ENCODE results near the gene CANT1.

Gene CANT1

DNA sequence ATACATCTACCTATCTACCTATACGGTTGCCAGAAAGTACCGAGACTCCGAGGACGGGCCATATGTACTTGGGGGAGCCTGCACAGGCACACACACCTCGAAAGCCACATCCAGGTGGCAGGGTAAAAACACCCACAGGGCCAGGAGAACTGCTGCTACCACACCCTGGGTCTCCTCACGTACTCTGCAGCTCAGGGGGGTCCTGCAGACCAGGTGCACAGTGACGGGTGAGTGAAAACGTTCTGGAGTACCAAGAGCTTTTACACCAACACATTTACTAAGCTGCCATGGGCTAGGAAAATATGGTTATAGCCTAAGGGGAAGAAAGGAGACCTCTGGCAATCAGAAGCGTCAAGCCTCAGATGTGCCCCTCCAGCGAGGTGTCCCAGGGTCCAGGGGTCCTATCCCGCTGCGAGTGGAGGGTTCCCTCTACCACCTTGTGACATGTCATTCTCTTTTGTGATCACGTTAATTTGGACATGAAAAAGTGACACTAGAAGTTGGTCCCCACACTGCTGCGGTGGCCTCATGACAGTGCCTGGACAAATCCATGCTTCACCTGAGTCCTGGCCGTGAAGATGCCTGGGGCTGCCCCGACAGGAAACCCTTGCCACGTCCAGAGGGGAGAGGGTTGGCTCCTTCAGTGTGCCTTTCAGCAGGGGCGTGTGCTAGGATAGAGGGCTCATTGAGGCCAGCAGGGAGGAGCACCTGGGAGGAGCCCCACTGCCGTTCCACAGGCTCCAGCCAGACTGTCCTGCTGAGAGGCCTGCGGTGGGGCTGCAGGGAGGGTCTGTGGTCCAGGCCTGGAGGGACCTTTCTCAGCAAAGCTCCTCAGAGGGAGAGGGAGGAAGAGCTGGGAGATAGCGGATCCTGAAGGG, 1.8 kb downstream of the CANT1 start:
- no peak for DNase-seq (ENCODE audit: low read depth)

DNA sequence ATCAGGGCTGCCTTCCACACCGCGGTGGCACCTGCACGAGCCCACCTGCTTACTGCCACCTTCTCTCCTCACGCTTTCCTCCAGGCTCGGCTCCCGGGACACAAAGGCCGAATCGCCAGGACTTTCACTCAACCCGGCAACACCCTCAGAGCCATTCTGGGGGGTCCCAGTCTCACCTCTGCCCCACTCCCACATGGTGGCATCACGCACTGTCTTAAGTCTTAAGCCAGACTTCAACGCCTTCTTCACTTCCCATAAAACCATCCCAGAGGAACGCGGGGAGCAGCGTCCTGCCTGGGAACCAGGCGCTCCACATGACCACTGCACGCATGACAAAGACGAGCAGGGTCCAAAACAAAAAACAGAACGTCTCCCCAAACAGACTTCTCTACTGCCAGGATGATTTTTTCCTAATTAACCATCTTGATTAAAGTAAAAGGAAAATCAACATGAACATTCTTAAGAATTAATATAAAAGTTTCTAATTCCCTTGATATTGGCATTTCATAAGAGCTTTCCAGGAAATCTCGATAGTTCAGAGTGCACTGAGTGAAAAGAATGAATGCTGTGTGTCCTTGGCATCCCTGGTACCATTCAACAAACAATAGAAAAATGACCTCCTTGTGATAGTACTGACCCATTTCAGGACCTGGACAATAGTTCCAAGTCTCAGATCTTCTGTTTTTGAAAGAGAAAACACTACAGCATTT, 2.6 kb downstream of the CANT1 start:
- no peak for DNase-seq (ENCODE audit: low read depth)

DNA sequence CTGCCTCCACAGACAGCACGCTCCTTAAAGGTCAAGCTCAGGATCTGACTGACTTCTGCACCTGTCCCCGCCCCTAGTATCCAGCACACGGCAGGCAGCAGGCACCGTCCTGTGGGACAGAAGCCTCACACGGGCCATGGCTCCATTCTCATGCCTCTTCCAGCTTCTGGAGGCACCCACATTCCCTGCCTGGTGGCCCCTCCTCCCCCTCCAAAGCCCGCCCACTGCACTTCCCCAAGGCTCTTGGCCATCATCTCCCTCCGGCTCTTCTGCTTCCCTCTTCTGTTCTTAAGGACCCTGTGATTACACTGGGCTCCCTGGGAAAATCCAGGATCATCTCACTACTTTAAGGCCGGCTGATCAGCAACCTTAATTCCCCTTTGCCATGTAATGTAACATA, 3.5 kb downstream of the CANT1 start:
- no peak for DNase-seq (ENCODE audit: low read depth)

DNA sequence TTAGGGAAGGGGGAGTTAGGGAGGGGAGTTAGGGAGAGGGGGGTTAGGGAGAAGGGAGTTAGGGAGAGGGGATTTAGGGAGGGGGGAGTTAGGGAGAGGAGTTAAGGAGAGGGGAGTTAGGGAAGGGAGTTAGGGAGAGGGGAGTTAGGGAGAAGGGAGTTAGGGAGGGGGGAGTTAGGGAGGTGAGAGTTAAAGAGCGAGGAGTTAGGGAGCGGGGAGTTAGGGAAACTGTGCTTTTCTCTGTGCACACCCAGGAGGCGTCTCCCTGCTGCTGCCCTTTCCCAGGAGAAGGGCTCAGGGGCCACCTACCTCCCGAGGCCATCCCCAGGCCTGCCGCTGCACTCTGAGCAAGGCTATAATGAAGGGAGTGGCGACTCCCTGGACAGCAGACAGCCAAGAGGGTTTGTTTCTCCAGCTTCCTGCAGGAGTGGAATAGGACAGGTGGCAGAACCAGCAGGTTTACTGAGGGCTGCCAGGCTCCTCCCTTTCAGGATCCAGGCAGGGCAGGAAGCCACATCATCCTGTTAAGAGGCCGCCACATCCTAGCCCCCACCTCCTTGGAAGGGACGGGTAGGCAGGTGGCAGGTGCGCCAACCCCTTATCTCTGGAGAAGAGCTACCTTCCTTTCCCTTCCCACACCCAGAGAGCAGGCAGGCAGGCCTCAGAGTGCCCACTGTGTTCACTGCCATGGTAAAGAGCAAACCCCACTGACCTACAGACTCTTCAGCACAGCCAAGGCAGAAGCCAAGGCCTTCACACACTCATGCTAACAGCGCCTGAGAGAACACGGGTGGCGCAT, 4.3 kb downstream of the CANT1 start:
- no peak for DNase-seq (ENCODE audit: low read depth)

DNA sequence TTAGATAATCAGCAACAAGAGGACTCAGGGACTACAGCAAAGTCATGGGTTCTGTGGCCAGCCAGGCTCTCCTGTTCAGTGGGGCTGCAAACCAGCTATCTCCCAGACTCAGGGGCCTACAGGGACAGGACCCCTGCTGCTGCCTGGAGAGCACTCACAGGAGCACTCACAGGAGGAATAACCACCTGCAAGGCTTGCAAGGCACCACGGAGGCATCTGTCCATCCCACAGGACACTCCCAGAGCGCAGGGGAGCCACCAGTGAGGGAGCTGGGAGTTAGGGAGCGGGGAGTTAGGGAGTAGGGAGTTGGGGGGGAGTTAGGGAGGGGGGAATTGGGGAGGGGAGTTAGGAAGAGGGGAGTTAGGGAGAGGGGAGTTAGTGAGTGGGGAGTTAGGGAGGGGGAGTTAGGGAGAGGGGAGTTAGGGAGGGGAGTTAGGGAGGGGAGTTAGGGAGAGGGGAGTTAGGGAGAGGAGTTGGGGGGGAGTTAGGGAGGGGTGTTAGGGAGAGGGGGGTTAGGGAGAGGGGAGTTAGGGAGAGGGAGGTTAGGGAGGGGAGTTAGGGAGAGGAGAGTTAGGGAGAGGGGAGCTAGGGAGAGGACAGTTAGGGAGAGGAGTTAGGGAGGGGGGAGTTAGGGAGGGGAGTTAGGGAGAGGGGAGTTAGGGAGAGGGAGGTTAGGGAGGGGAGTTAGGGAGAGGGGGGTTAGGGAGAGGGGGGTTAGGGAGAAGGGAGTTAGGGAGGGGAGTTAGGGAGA, 5.7 kb downstream of the CANT1 start:
- DNase-seq (ENCODE audit: low read depth): no peak

DNA sequence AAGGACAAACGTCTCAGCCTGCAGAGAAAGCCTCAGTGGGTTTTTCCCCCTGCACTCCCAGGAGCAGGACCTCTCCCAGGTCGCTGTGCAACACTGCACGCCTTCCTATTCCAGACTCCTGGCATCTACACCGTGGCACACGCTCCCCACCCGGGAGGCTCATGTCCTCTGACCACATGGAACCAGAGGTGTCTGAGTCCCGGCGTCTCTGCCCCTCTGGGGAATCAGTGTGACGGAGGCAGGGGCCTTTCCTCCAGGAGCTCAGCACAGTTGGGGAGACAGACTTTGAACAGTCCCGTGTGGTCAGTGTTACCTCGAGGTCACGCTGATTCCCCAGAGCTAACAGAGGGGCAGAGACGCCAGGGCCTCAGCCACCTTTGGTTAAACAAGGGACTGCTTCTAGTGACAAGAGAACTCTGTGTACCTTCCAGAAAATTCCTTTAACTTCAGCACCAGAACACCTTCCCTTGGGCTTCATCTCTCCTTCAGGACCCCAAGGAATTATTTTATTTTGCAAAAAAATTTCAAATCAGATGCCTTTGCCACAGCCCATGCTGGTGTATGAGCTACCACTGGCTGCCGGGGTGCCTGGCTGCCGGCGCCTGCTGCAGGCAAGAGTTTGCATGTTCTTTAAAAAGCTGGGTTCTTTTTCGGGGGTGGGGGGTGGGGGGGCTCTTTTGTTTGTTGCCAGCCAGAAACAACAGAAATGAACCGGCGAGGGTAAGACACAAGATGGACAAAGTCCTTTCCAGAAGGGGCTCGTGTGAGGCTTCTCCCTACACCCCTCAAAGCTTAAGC, 6.6 kb downstream of the CANT1 start:
- no peak for DNase-seq (ENCODE audit: low read depth)

DNA sequence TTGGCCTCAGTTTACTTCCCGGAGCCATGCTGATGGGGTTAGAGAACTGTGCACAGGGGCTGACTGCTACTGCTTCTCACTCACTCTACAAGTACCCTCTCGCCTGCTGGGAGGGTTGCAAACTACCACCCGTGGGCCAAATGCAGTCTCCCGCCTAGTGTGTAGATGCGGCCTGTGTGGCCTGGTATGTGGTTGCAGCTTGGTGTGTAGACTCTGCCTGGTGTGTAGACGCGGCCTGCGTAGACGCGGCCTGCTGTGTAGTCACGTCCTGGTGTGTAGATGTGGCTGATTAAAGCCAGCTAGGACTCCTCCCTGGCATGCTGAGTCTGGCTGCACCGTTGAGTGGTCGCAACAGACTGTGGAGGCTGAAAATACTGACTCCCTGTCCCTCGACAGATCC, 7.3 kb downstream of the CANT1 start:
- DNase-seq (ENCODE audit: low read depth): no peak

DNA sequence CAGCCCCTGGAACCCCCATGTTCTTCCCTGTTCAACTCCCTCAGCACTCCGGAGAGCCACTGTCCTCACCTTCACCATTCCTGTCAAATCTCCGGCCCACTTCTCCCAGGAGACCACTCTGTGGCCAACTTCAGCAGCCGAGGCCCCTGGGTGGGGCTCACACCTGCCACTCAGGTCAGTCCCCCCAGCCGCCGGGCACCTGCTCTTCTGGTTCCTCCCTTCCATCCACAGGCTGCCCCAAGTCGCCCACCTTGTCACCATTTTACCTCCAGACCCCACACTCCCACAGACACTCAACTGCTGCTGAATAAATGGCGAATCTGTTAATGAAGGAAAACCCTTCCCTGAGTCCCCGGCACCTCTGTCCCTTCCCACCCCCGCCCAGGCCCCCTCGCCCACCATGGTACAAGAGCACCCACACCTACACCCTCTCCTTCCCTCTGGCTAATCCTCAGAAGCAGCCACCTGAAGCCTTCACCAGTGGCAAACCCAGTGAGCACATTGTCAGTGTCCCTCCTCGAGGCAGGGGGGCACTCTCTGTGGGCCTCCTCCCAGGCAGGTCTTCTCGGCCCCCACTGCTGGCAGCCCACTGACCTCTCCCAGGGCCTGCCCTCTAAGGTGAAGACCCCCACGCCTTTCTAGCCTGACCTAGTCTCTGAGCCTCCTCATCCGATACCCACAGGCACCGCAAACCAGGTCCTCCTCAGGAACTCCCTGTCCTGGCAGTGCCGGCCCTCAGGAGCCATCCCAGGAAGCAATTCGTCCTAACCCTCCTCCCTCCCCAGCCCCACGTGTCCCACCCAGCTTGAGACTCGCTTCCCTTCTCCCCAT, 8.2 kb downstream of the CANT1 start:
- no peak for DNase-seq (ENCODE audit: low read depth)

DNA sequence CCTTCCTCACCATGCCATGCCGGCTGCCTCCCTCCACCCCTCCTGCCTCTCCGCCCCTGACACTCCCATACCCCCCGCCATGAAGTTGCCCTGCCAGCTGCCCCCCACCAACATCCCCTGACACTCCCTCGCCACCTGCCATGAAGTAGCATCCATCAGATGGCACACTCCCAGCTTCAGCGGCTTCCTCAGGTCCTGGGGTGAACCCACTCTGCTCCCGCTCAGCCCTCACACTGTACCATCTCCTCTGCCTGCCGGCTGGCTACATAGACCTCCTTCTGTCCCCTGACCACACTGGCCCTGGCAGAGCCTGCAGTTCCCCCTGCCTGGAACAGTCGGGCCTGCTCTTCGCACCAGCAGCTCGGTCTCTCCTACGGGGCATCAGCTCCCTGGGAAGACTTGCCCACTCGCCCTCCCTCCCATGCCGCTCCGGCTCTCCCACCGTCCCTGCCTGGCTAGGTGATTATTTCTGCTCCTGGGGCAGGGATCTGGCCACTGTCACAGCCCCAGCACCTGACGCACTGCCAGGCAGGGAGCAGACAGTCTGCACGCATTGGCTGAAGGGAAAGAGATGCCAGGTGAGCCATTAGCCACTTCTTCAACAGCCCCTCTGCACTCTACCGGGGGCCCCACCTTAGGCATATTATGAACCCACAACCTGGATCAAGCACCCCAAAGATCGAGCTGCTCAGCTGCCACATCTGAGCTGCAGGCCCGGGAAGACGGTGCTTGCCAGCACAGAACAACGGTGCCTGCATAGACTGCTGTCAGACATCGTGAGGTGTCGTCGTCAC, 9.0 kb downstream of the CANT1 start:
- no peak for DNase-seq (ENCODE audit: low read depth)

DNA sequence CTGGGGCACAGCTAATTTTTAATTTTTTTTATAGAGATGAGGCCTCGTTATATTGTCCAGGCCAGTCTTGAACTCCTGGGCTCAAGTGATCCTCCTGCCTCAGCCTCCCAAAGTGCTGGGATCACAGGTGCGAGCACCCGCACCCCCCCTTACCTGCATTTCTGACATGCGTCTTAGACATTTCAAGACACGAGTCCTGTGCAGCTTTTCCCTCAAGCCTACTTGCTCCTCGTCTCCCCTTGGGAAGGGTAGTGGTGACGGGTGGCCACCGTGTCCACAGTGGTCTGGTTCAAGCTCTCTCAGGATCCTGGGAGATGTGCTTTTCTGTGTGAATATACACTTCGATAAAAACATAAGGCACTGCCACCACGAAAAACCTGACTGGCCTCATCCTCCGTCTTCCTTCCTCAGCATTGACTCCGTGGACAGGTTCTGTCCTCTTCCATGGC, 9.6 kb downstream of the CANT1 start:
- DNase-seq (ENCODE audit: low read depth): no peak

DNA sequence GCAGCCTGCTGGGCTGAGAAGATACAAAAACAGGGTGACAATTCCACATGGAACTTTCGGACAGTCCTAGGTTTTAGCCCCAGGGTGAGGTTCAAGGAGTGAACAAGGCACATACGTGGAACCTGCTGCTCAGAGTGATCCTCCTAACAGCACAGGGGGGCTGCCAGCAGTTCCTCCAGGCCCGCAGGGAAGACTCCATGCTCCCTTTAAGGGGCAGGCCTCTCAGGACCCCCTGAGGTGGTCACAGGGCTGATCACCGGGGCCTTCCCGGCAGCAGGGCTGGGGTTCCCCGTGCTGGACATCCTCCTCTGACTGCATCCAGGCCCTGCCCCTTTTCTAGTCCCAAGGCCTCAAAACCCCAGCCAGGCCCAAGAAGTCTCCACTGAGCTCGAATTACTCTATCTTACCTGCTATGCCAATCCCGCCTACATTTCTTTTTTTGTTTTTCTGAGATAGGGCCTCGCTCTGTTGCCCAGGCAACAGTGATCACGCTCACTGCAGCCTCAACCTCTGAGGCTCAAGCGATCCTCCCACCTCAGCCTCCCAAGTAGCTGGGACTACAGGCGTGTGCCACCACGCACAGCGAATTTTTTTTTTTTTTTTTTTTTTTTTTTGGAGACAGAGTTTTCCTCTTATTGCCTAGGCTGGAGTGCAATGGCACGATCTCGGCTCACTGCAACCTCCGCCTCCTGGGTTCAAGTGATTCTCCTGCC, 10.4 kb downstream of the CANT1 start:
- no peak for DNase-seq (ENCODE audit: low read depth)

DNA sequence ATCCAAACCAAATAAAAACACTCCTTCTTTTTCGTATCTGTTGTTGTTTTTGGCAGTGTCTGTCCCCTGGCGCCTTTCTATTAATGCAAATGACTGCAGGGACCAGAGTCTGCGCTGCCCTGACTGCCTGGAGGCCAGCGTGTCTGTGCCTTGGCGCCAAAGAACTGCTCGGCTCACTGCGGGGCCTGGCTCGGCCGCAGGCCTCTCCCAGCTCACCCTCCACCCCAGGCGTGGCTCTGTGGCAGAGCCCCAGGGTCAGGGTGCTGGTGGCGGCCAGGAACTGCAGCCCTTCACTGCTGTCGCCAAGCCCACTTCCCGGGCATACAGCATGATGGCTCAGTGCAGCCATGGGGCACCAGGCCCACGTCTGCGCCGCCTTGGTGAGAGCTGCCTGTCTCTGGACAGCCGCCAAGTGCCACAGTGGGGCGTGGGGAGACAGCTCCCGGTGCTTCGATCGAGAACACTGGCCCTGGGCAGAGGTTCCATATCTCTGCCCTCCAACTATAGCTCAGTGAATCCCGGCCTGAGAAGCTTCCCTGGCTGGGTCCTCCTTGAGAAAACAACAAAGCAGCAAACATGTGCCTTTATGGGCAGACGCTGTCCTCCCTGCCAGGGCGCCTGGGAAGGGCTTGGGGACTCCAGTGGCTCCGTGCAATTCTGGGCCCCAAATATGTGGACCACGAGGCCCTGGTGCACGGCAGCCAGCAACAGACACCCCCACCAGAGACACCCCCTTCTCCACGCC, 11.1 kb downstream of the CANT1 start:
- DNase-seq (ENCODE audit: low read depth): no peak

DNA sequence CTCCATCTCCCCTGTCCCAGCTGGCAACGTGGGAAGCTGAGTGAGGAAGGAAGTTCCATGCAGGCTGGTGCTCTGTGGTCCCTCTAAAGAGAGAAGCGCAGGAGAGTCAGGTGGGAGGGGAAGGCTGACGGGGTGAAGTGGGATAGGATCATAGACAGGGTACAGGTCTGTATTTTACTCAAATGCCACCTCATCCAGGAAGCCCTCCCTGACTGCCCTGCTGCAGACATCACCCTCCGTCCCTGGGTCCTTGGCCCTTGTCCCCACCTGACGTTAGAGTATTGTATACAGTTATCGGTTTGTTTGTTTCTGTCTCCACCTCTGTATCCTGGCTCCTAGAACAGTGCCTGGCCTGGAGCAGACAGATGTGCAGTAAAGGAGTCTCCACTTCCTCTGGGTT, 11.7 kb downstream of the CANT1 start:
- no peak for DNase-seq (ENCODE audit: low read depth)

DNA sequence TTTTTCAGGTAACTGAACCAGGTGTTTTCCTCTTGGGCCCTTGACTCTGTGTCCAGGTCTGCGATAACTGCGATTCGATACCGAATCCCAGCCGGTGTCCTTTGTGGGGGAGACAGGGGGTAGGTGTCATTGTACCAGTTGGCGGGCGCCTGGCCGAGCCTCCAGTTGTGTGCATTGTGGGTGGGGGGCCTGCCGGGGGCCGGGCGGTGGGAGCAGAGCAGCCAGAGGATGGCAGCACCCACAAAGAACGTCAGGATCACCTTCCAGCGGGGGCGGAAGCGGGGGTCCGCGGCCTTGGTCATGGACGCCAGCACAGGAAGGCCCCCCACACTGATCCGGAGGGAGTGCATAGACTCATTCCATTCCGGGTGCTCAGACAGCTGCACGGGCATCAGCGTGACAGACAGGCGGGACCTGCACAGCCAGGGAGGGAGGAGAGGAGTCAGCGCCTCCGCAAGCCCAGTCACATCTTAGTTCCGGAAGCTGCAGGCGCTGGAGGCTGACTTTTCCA, 12.3 kb downstream of the CANT1 start:
- no peak for DNase-seq (ENCODE audit: low read depth)

DNA sequence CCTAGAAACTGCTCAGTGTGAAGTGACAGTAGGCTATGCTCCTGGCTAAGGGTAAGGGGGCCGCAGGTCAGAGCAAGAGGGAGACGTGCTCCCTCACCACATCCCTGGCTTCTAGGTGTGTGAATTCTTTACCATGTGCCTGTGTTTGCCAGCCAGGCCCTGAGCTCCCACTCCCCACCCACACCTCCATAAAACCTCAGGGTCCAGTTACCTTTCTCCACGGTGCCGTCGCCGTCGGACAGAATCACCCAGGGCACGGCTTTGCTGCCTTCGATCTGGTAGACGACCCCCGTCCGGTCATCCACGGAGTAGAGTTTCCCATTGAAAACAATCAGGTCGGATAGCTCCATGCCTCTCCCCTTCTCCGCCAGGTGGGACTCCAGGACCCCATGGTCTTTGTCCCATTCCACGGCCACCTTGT, 12.8 kb downstream of the CANT1 start:
- no peak for DNase-seq (ENCODE audit: low read depth)

DNA sequence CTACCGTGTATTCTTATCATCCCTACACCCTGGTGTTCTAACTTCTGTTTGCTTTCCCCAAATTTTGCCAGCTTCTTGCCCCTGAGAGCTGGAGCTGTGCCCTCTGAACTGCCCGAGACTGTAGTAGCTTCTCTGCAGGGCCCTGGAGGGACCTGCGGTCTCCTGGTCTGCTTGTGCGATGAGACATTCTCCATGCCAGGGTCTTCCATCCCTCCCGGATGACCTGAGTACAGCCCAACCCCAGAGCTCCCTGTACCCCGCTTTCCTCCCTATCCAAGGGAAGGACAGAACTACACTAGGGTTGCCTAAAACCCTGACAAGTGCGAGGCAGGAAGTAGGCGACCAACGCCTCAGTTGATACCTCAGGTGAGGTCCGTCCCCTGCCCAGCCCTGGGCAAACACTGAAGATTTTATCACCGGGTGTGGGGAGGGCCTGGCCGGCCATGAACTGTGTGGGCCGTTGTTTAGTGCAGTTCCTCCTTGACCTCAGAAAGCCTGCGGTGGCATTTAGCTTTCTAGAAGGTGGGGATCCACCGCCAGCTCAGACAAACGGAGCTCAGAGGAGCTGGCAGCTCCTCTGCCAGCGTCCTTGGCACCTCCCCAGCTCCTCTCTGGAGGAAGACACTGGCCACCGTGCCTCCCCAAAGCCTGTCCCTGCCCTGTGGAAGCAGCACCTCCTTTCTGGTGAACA, 13.7 kb downstream of the CANT1 start:
- DNase-seq (ENCODE audit: low read depth): no peak

All from activated T-cell treated with anti-CD3 and anti-CD28 coated beads for 24 hours (primary cell).